ENCODE results near the gene SLC12A9.
A peak's percentile ranks its signal among the peaks of the same experiment; 100 is the strongest.
"Not testable (repeated sequence)": the region's sequence is repeated elsewhere in the genome, so short reads cannot be mapped to it uniquely, and the experiment has no call there.

The SLC12A9 gene

GRCh38 chr7:100852048-100852872, at the start of gene SLC12A9:
Gene SLC12A9, plus strand, starts transcription at chr7:100852713. Its CDS starts 1,485 bp downstream, at chr7:100854198.
- peak; percentile 56 to 76 for DNase-seq (ENCODE audit: low read depth in 2 of 2, low spot score in 1 of 2)

GRCh38 chr7:100802951-100803350, 49.6 kb upstream of the SLC12A9 start:
- DNase-seq (ENCODE audit: low read depth in 2 of 2, low spot score in 1 of 2), result no peak

- no peak for DNase-seq (ENCODE audit: low read depth in 2 of 2, low spot score in 1 of 2)
Measured at GRCh38 chr7:100803398-100804161, 48.9 kb upstream of the SLC12A9 start.

- DNase-seq (ENCODE audit: low read depth in 2 of 2, low spot score in 1 of 2), result no peak
Measured at GRCh38 chr7:100804681-100805431, 47.7 kb upstream of the SLC12A9 start.

- no peak for DNase-seq (ENCODE audit: low read depth in 2 of 2, low spot score in 1 of 2)
Measured at GRCh38 chr7:100806276-100806675, 46.2 kb upstream of the SLC12A9 start.

- not testable (repeated sequence) for DNase-seq (ENCODE audit: low read depth in 2 of 2, low spot score in 1 of 2)
Measured at GRCh38 chr7:100806883-100807282, 45.6 kb upstream of the SLC12A9 start.

- no peak for DNase-seq (ENCODE audit: low read depth in 2 of 2, low spot score in 1 of 2)
Measured at GRCh38 chr7:100808354-100808875, 44.1 kb upstream of the SLC12A9 start.

GRCh38 chr7:100811480-100811879, 41.0 kb upstream of the SLC12A9 start:
- no peak for DNase-seq (ENCODE audit: low read depth in 2 of 2, low spot score in 1 of 2)

GRCh38 chr7:100812729-100813128, 39.8 kb upstream of the SLC12A9 start:
- DNase-seq (ENCODE audit: low read depth in 2 of 2, low spot score in 1 of 2), result no peak

- DNase-seq (ENCODE audit: low read depth in 2 of 2, low spot score in 1 of 2), result not testable (repeated sequence)
Measured at GRCh38 chr7:100816515-100816914, 36.0 kb upstream of the SLC12A9 start.

GRCh38 chr7:100817097-100817496, 35.4 kb upstream of the SLC12A9 start:
- no peak for DNase-seq (ENCODE audit: low read depth in 2 of 2, low spot score in 1 of 2)

GRCh38 chr7:100818366-100818765, 34.1 kb upstream of the SLC12A9 start:
- DNase-seq (ENCODE audit: low read depth in 2 of 2, low spot score in 1 of 2), result no peak

- DNase-seq (ENCODE audit: low read depth in 2 of 2, low spot score in 1 of 2), result no peak
Measured at GRCh38 chr7:100818825-100819224, 33.7 kb upstream of the SLC12A9 start.

- DNase-seq (ENCODE audit: low read depth in 2 of 2, low spot score in 1 of 2), result no peak
Measured at GRCh38 chr7:100819586-100819985, 32.9 kb upstream of the SLC12A9 start.

GRCh38 chr7:100822236-100823139, 30.0 kb upstream of the SLC12A9 start:
- no peak for DNase-seq (ENCODE audit: low read depth in 2 of 2, low spot score in 1 of 2)

GRCh38 chr7:100823140-100823525, 29.4 kb upstream of the SLC12A9 start:
- DNase-seq (ENCODE audit: low read depth in 2 of 2, low spot score in 1 of 2), result no peak

- no peak for DNase-seq (ENCODE audit: low read depth in 2 of 2, low spot score in 1 of 2)
Measured at GRCh38 chr7:100823534-100823933, 29.0 kb upstream of the SLC12A9 start.

GRCh38 chr7:100824499-100825214, 27.9 kb upstream of the SLC12A9 start:
- no peak for DNase-seq (ENCODE audit: low read depth in 2 of 2, low spot score in 1 of 2)

- DNase-seq (ENCODE audit: low read depth in 2 of 2, low spot score in 1 of 2), result no peak
Measured at GRCh38 chr7:100825215-100825671, 27.3 kb upstream of the SLC12A9 start.

All from stimulated activated CD8-positive, alpha-beta memory T cell treated with anti-CD3 and anti-CD28 coated beads, Interleukin-4, amount 100 ng/mL, for 4 hours (primary cell).